AG04450 (cell line): ENCODE data around the gene C7orf25. TPM values are rescaled to one million over a fixed set of nuclear protein-coding genes. Genes with fewer than 3 reads are reported as not detected.

Source experiments
- CTCF ChIA-PET: fragments of 300-600, 350-600 bp; formaldehyde crosslinking; extraction: SDS; loops from one replicate; lab custom pipeline; 2022; ENCODE audit warnings: antibody characterized with exemption, inconsistent platforms; lab: Charles Lee
- POLR2A ChIA-PET: fragments of 350-600 bp; formaldehyde crosslinking; extraction: SDS; loops from one replicate; lab custom pipeline; 2021; ENCODE audit warnings: antibody characterized with exemption, inconsistent platforms; lab: Yijun Ruan, JAX
- DNase-seq: peaks from one replicate; pipeline ENCODE4 v3.0.0-alpha.2; 2011; ENCODE audit warnings: low read depth, low spot score
- H3K27ac ChIP-seq: one replicate; pipeline ENCODE4 v1.5.1; 2012; ENCODE audit warnings: low read depth, low read length, control low read depth
- H3K27me3 ChIP-seq: one replicate; pipeline ENCODE4 v1.6.0; 2012; ENCODE audit warnings: low read length; ENCODE audit not compliant: control insufficient read depth, insufficient read depth
- H3K4me3 ChIP-seq: 2 replicates; pipeline ENCODE4 v1.5.1; 2011; ENCODE audit warnings: mild to moderate bottlenecking, low read depth, low read length, control low read depth
- H3K9me3 ChIP-seq: 2 replicates; pipeline ENCODE4 v1.5.1; 2012; ENCODE audit warnings: low read length; ENCODE audit not compliant: control insufficient read depth, insufficient read depth
- polyA plus RNA-seq: library from polyadenylated mRNA; depleted of rRNA; stranded (reverse); fragments of >200 nt; gene quantifications from 2 replicates; pipeline ENCODE4 v1.2.3, GENCODE V29; 2011
- TF ChIP-seq, protein P1 (sequence below): IDR thresholded peaks from 2 replicates; pipeline ENCODE4 v1.5.1; 2011; ENCODE audit warnings: low read depth, low read length, control low read depth, inconsistent platforms

C7orf25 gene
- polyA plus RNA-seq, 1 experiment: 3.8 TPM

DNA sequence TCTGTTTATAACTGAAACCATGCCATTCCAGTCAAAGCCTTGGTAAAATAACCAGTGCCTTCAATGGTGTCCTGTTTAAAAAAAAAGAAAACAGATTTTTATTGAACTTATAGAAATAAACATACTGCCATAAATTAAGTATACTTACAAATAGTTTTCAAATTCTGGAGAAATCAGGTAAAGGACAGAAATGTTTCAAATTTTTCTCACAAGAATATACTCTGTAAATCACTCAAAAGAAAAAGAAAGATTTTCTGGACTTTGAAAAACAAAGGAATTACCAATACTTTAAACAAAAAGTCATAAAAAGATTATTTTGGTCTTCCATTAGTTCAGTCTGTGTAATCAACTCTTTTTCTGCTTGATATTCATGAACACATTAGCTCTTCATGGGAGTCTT, 44.2 kb upstream of the C7orf25 start:
- ChIA-PET CTCF (interaction anchor here (1.9 kb wide), 1 partner anchor 14 kb away, joined by 9 read pairs; no protein-coding TSS in a partner anchor), POLR2A (no interaction called here)
- Histone ChIP-seq H3K4me3 (no peak overlapping the region), H3K27ac (no peak overlapping the region), H3K9me3 (no peaks in the 10 kb centered on the region), H3K27me3 (no peaks in the 10 kb centered on the region)
- no peak for DNase-seq
- TF ChIP-seq, protein P1, sequence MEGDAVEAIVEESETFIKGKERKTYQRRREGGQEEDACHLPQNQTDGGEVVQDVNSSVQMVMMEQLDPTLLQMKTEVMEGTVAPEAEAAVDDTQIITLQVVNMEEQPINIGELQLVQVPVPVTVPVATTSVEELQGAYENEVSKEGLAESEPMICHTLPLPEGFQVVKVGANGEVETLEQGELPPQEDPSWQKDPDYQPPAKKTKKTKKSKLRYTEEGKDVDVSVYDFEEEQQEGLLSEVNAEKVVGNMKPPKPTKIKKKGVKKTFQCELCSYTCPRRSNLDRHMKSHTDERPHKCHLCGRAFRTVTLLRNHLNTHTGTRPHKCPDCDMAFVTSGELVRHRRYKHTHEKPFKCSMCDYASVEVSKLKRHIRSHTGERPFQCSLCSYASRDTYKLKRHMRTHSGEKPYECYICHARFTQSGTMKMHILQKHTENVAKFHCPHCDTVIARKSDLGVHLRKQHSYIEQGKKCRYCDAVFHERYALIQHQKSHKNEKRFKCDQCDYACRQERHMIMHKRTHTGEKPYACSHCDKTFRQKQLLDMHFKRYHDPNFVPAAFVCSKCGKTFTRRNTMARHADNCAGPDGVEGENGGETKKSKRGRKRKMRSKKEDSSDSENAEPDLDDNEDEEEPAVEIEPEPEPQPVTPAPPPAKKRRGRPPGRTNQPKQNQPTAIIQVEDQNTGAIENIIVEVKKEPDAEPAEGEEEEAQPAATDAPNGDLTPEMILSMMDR: no peak

- Histone ChIP-seq H3K27me3 (no peaks in the 10 kb centered on the region), H3K4me3 (no peak overlapping the region), H3K9me3 (no peaks in the 10 kb centered on the region), H3K27ac (no peak overlapping the region)
- TF ChIP-seq, protein P1: no peak
- DNase-seq: no peak
- ChIA-PET POLR2A (no interaction called here), CTCF (interaction anchor here (0.6 to 2.0 kb wide), 2 partner anchors 13 to 185 kb away, joined by 3 to 8 read pairs; no protein-coding TSS in a partner anchor)
These were observed 42.1 kb upstream of the C7orf25 start for GRCh38 chr7:42953994-42954393.

- Histone ChIP-seq H3K9me3 (no peaks in the 10 kb centered on the region), H3K27me3 (no peaks in the 10 kb centered on the region), H3K4me3 (no peak overlapping the region), H3K27ac (no peak overlapping the region)
- ChIA-PET CTCF (interaction anchor here (1.2 to 2.0 kb wide), 2 partner anchors 11 to 150 kb away, joined by 3 to 11 read pairs; no protein-coding TSS in a partner anchor), POLR2A (no interaction called here)
- TF ChIP-seq, protein P1: no peak
- no peak for DNase-seq
These were observed 40.5 kb upstream of the C7orf25 start for GRCh38 chr7:42952328-42952727.

DNA sequence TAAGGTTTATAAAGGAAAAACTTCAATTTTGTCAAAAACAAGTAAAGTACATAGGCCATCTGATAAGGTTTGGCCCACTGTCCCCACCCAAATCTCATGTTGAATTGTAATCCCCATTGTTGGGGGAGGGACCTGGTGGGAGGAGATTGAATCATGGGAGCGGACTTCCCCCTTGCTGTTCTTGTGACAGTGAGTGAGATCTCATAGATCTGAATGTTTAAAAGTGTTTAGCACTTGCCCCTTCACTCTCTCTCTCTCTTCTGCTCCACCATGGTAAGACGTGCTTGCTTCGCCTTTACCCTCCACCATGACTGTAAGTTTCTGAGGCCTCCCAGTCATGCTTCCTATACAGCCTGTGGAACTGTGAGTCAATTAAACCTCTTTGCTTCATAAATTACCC, 38.5 kb upstream of the C7orf25 start:
- H3K4me3 ChIP-seq: no peak overlapping the region
- CTCF ChIA-PET: interaction anchor here (1.0 to 2.0 kb wide), 2 partner anchors 9 kb away, joined by 4 to 11 read pairs; no protein-coding TSS in a partner anchor
- DNase-seq: no peak
- H3K9me3 ChIP-seq: no peaks in the 10 kb centered on the region
- H3K27ac ChIP-seq: no peak overlapping the region
- H3K27me3 ChIP-seq: no peaks in the 10 kb centered on the region
- TF ChIP-seq, protein P1: no peak
- POLR2A ChIA-PET: no interaction called here

DNA sequence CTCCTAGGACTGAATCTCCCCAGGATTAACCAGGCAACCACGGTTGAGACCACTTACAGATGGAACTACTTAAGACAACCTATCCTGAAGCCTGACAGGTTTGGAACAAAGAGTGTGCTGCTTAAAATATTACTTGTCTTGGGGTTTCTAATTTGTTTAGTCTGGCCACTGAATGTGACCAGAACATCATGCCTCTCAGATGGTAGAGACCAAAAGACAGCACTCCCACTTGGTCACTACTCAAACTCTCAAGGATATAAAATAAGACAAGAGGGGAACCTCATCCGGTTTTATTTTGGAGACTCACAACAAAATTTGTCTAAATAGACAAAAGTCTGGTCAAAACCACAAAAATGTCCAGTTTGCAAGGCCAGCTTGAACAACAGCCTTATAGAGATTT, 35.7 kb upstream of the C7orf25 start:
- Histone ChIP-seq H3K27me3 (no peaks in the 10 kb centered on the region), H3K9me3 (no peaks in the 10 kb centered on the region), H3K4me3 (no peak overlapping the region), H3K27ac (no peak overlapping the region)
- TF ChIP-seq, protein P1: no peak
- CTCF ChIA-PET: interaction anchor here (1.0 kb wide), 1 partner anchor 314 kb away, joined by 4 read pairs; no protein-coding TSS in a partner anchor
- DNase-seq: no peak
- POLR2A ChIA-PET: no interaction called here
